Muscle of arm (tissue), 14 donors: ENCODE data around the gene KPNA1. TPM values are rescaled to one million over a fixed set of nuclear protein-coding genes. Genes with fewer than 3 reads are reported as not detected.
A peak's percentile ranks its signal among the peaks of the same experiment; 100 is the strongest.

Experiments
- DNase-seq: peaks from one replicate; pipeline ENCODE4 v3.0.0-alpha.2; 2013
- long read RNA-seq, 11 donors: transcript quantifications; one replicate each; lab custom pipeline, GENCODE V29; 2026
- polyA plus RNA-seq, 12 donors: library from polyadenylated mRNA; unstranded; fragments of 120-200 nt; gene quantifications; one replicate each; pipeline ENCODE4 v1.2.1, GENCODE V29; 2013; ENCODE audit not compliant: insufficient read length in 12 of 12

Gene KPNA1
- 10 to 100 TPM in 11 of 12 donors, not detected in 1; 38.2 to 60.4 (median 48.2) TPM for polyA plus RNA-seq
- long read RNA-seq, donor 1, full-length matches to known transcripts: 2 of 12 reads
- long read RNA-seq, donor 1, partial matches to known transcripts: 5 of 12 reads
- long read RNA-seq, donor 1, other reads (novel, unspliced or antisense): 5 of 12 reads
- long read RNA-seq, donor 2, full-length matches to known transcripts: 12 of 12 reads
- long read RNA-seq, donor 2, partial matches to known transcripts: 0 of 12 reads
- long read RNA-seq, donor 2, other reads (novel, unspliced or antisense): 0 of 12 reads
- long read RNA-seq, donor 3, full-length matches to known transcripts: 3 of 3 reads
- long read RNA-seq, donor 3, partial matches to known transcripts: 0 of 3 reads
- long read RNA-seq, donor 3, other reads (novel, unspliced or antisense): 0 of 3 reads
- long read RNA-seq, donor 4, full-length matches to known transcripts: 9 of 9 reads
- long read RNA-seq, donor 4, partial matches to known transcripts: 0 of 9 reads
- long read RNA-seq, donor 4, other reads (novel, unspliced or antisense): 0 of 9 reads
- long read RNA-seq, donor 5, full-length matches to known transcripts: 16 of 28 reads
- long read RNA-seq, donor 5, partial matches to known transcripts: 12 of 28 reads
- long read RNA-seq, donor 5, other reads (novel, unspliced or antisense): 0 of 28 reads
- long read RNA-seq, donor 6, full-length matches to known transcripts: 2 of 2 reads
- long read RNA-seq, donor 6, partial matches to known transcripts: 0 of 2 reads
- long read RNA-seq, donor 6, other reads (novel, unspliced or antisense): 0 of 2 reads
- long read RNA-seq, donor 7, full-length matches to known transcripts: 2 of 2 reads
- long read RNA-seq, donor 7, partial matches to known transcripts: 0 of 2 reads
- long read RNA-seq, donor 7, other reads (novel, unspliced or antisense): 0 of 2 reads
- long read RNA-seq, donor 8, full-length matches to known transcripts: 17 of 33 reads
- long read RNA-seq, donor 8, partial matches to known transcripts: 16 of 33 reads
- long read RNA-seq, donor 8, other reads (novel, unspliced or antisense): 0 of 33 reads
- long read RNA-seq, donor 9, full-length matches to known transcripts: 3 of 10 reads
- long read RNA-seq, donor 9, partial matches to known transcripts: 7 of 10 reads
- long read RNA-seq, donor 9, other reads (novel, unspliced or antisense): 0 of 10 reads
- long read RNA-seq, donor 10, full-length matches to known transcripts: 11 of 11 reads
- long read RNA-seq, donor 10, partial matches to known transcripts: 0 of 11 reads
- long read RNA-seq, donor 10, other reads (novel, unspliced or antisense): 0 of 11 reads
- long read RNA-seq, donor 11, full-length matches to known transcripts: 14 of 14 reads
- long read RNA-seq, donor 11, partial matches to known transcripts: 0 of 14 reads
- long read RNA-seq, donor 11, other reads (novel, unspliced or antisense): 0 of 14 reads

DNA sequence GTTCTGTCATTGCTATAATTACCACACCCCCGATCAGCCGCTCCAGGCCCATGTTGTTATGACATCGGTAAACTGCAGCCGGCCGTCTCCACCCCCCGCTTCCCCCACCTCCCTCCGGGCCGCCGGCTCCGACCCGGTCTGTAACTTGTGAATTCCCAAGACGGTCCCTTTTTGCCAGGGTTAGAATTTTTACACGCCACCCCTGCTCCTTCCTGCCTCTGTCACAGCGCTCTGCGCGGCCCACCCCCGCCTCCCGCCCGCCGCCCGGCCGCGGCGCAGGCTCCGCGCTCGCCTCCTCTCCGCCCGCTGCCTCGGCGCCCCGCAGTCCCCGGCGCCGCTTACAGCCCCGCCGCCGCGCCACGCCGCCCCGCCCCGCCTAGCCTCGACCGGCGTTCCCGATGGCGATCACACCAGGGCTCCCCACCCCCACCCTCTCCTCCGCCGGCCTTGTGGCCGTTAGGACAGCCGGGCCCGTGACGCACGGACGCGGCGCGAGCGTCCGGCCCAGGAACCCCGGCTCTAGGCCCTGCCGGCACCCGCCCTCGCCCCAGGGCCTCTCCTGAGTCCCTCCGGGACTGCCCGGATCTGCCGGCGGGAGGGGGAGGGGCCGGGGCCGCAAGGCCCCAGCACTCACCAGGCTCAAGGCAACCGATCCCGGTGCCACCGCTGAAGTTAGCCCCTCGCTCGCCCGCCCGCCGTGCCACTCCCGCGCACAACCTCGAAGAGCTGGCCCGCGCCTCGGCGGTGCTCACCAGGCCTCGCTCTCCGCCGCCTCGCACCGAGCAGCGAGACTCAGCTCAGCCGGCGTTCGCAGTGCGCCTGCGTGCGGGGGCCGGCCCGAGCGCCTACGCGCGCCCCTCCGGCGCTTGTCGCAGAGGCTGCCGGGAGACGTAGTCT is at the start of gene KPNA1:
Gene KPNA1, minus strand, starts transcription at position 817 of the 897 bp plus-strand sequence. CDS start 18,374 bp downstream, outside the sequence.
- peak; percentile 88 for DNase-seq

DNA sequence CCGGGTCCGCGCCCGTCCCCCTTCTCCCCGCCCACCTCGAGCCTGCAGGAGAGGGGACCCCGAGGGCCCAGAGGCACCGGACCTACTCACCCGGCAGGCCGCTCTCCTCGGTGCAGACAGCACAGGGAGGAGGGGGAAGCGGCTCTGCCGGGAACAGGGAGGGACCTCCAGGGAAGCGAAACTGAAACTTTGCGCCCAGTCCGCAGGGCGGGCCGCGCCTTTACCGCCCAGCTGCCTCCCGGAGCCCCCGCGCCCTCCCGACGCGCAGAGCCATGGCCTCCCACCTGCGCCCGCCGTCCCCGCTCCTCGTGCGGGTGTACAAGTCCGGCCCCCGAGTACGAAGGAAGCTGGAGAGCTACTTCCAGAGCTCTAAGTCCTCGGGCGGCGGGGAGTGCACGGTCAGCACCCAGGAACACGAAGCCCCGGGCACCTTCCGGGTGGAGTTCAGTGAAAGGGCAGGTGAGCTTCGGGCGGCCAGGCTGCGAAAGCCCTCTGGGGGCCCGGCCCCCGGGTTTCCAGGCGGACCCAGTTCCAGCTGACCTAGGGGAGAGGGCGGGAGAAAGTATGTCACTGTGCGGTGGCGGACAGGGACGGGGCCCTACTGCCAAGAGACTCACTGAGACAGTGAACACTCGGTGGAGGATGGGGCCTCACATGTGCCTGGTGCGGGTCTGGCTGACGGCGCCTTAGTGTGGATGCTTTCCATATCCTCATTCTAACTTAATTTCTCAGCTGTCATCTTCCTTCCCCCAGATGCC is 49.6 kb upstream of the KPNA1 start, which contains the start of the genes DTX3L and PARP9:
Gene DTX3L, plus strand, starts transcription at position 184 of the 758 bp plus-strand sequence. Its CDS starts 89 bp downstream, at position 273.
Gene PARP9, minus strand, starts transcription at position 146 of the 758 bp plus-strand sequence. CDS start 4,680 bp downstream, outside the sequence.
- peak; percentile 79 for DNase-seq

DNA sequence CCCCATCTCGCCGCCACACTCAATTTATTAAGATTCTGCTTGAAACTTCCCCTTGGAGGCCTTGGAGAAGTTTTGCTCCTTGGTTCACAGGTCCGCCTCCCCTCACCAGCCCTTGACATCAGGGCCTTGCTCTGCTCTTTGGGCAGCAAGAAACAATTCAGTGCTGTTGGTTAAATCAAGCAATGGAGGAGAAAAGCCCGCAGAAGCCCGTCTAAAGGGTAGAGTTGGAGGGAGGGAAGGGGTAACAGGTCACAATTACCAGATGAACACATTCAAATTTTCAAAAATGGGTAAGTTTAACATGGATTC is 48.9 kb upstream of the KPNA1 start:
- no peak for DNase-seq

DNA sequence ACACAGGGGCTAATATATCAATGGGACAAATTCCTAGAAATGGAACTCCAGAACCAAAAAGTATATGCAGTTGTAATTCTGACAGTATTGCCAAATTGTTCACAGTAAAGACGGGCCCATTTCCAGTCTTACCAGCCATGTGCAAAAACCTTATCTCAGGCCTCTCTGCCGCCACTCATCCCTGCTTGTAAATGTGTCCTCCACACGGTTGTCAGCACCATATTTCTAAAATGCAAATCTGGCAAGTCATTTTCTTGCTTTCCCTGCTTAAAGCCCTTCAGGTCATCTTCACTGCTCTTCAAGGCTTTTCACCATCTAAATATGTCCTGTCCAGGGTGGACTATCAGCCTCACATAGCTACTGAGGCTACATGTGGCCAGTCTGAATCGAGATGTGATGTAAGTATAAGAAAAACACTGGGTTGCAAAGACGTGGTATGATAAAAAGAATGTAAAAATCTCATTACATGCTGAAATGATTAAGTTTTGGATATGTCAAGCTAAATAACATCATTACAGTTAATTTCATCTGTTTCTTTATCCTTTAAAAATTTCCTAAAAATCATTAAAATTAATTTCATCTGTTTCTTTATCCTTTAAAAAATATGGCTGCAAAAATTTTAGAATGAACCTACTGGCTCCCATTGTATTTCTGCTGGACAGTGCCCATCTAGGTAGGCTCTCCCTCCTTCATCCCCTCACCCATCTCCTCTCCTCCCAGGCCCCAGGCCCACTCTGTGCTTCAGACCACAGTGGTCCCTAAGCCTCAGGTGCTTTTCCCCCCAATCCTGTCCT is 48.4 kb upstream of the KPNA1 start:
- no peak for DNase-seq

- peak; percentile 52 for DNase-seq
These were observed 45.9 kb upstream of the KPNA1 start for GRCh38 chr3:122560680-122561079.

- no peak for DNase-seq
These were observed 45.2 kb upstream of the KPNA1 start for GRCh38 chr3:122559906-122560305.

DNA sequence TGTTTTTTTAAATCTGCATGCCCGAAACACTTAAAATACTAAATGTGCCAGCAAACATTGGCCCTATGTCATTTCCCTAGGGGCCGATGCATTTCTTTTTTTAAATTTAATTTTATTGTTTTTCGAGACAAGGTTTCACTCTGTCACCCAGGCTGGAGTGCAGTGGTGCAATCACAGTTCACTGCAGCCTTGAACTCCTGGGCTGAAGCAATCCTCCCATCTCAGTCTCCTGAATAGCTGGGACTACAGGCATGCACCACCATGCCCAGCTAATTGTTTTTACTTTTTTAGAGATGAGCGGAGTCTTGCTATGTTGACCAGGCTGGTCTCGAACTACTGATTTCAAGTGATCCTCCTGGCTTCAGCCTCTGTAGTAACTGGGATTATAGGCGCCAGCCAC is 43.9 kb upstream of the KPNA1 start:
- no peak for DNase-seq

DNA sequence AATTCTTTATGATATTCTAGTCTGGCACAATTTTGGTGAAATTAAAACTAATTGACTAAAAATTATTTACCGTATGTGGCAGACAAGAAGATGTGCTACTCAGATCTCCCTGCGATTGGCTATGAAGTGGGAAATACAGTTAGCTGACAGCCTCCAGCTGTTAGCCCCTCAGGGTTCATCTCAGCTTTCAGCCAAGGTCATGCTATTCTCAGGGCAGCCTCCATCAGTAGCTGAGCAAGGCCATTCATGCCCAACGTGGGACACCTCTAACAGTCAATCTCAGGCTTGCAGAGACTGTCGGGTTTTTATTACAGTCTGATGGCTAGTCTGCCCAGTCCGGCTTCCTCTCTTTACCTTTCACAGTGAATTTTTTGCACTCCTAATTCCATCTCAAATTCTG is 42.6 kb upstream of the KPNA1 start:
- DNase-seq: no peak

DNA sequence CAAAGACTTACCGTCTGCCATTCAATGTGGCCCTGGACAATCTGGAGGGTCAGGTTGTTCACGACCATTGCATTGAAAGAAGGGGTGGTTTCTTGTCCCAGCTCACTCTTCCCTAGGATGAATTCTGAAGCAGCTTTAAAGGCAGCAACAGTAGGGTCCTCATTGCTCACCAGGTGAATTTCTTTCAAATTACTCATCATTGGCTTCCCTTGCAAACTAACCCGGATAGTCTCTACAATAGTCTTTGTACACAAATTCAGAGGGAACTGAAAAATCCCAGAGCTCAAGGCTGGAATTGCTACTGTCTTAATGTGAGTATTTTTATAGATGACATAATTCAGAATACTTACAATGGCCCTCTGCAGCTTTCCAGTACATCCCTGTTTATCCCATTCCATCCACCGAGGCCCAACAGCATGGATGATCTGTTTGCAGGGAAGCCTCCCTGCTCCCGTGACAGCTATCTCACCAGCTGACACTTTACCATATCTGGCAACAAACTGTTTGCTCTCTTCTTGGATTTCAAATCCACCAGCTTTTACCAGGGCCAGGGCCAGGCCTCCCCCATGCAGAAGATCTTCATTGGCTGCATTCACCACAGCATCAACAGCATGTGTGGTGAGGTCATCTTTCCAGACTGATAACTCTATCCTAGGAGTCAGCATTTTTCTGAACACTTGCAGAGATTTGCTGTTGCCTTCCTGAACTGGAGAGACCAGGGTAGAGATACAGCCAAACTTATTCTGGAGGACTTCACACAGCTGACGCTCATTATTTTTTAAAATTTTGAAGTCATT is 40.7 kb upstream of the KPNA1 start:
- no peak for DNase-seq

GRCh38 chr3:122553171-122553570 is 38.4 kb upstream of the KPNA1 start:
- DNase-seq: no peak

- no peak for DNase-seq
These were observed 33.9 kb upstream of the KPNA1 start for GRCh38 chr3:122548619-122549018.

- no peak for DNase-seq
These were observed 33.3 kb upstream of the KPNA1 start for GRCh38 chr3:122548076-122548475.

- DNase-seq: no peak
These were observed 31.4 kb upstream of the KPNA1 start for GRCh38 chr3:122546151-122546550.

- DNase-seq: no peak
These were observed 24.3 kb upstream of the KPNA1 start for GRCh38 chr3:122538956-122539490.

- no peak for DNase-seq
These were observed 21.9 kb upstream of the KPNA1 start for GRCh38 chr3:122536632-122537001.

DNA sequence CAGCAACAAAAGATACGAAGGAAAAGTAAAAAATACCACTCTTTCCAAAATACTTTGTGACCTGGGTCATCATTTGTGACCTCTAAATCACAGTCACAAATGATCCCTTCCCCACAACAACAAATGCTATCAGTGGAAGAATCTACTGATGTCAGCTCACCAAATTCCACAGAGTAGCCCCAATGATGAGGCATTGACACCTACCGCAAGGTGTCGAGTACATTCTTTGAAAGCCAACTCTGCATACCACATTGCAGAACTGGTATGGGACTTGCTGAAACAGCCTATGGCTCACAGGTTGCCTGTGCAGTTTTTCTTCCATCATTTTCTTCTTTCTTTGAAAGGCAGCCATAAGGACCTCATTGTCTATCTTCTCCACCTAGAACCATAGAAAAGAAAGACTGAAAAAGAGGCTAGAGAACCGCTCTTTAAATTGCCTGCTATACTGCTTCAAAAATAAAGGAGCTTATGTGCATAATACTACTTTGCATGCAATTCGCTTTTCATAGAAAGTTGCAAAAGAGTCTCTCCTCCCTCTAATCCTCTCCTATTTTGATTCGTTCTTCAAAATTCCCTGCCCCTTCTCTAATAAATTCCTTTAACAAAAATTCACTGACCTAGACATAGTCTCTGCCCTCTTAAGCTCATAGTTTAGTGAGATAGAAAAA is 21.4 kb upstream of the KPNA1 start:
- no peak for DNase-seq

- DNase-seq: no peak
These were observed 19.2 kb upstream of the KPNA1 start for GRCh38 chr3:122533931-122534334.
